ENCODE data around the gene PNPLA8.

Gene PNPLA8

GRCh38 chr7:108441392-108441955 lies 84.5 kb downstream of the PNPLA8 start:
- Histone ChIP-seq H3K79me2 (ENCODE audit: low read length) (no peaks in the 10 kb centered on the region), H3K4me1 (ENCODE audit: low read length) (no peaks in the 10 kb centered on the region), H4K20me1 (ENCODE audit: insufficient read depth, low read length) (no peaks in the 10 kb centered on the region), H2AFZ (ENCODE audit: low read length) (no peak overlapping the region), H3K36me3 (replicated peaks; ENCODE audit: insufficient read depth, low read length) (no peaks in the 10 kb centered on the region), H3K4me3 (ENCODE audit: low read length) (no peak overlapping the region), H3F3A (ENCODE audit: insufficient read depth, low read length) (no peaks in the 10 kb centered on the region), H3K9ac (ENCODE audit: low read length) (no peak overlapping the region), H3K9me2 (replicated peaks; ENCODE audit: insufficient read depth, low read length) (no peaks in the 10 kb centered on the region), H3K27me3 (replicated peaks; ENCODE audit: insufficient read depth, low read length) (no peaks in the 10 kb centered on the region), H3K4me2 (ENCODE audit: low read depth, low read length) (no peak overlapping the region), H3K27ac (ENCODE audit: low read length) (no peak overlapping the region), H3K9me3 (replicated peaks; ENCODE audit: insufficient read depth, low read length) (no peaks in the 10 kb centered on the region)
- TF ChIP-seq EZH2 (optimal IDR thresholded peaks at IDR 0.05; ENCODE audit: low read depth, low read length) (no peak), CTCF (IDR thresholded peaks at IDR 0.05; ENCODE audit: low read length) (no peak), EZH2phosphoT487 (IDR thresholded peaks at IDR 0.05; ENCODE audit: low read length) (no peak)
- DNase-seq, result no peak

- Histone ChIP-seq H3K79me2 (ENCODE audit: low read length) (no peaks in the 10 kb centered on the region), H3K4me3 (ENCODE audit: low read length) (no peak overlapping the region), H3K9ac (ENCODE audit: low read length) (no peak overlapping the region), H3K27ac (ENCODE audit: low read length) (no peak overlapping the region), H3K36me3 (replicated peaks; ENCODE audit: insufficient read depth, low read length) (no peaks in the 10 kb centered on the region), H3F3A (ENCODE audit: insufficient read depth, low read length) (no peaks in the 10 kb centered on the region), H3K4me1 (ENCODE audit: low read length) (no peaks in the 10 kb centered on the region), H3K9me3 (replicated peaks; ENCODE audit: insufficient read depth, low read length) (no peaks in the 10 kb centered on the region), H4K20me1 (ENCODE audit: insufficient read depth, low read length) (no peaks in the 10 kb centered on the region), H3K4me2 (ENCODE audit: low read depth, low read length) (no peak overlapping the region), H3K9me2 (replicated peaks; ENCODE audit: insufficient read depth, low read length) (no peaks in the 10 kb centered on the region), H3K27me3 (replicated peaks; ENCODE audit: insufficient read depth, low read length) (no peaks in the 10 kb centered on the region), H2AFZ (ENCODE audit: low read length) (no peak overlapping the region)
- no peak for DNase-seq
- TF ChIP-seq EZH2 (optimal IDR thresholded peaks at IDR 0.05; ENCODE audit: low read depth, low read length), result no peak
- TF ChIP-seq CTCF (IDR thresholded peaks at IDR 0.05; ENCODE audit: low read length), result no peak
- TF ChIP-seq EZH2phosphoT487 (IDR thresholded peaks at IDR 0.05; ENCODE audit: low read length), result no peak
These were observed 85.3 kb downstream of the PNPLA8 start for GRCh38 chr7:108440613-108441012.

- Histone ChIP-seq H4K20me1 (ENCODE audit: insufficient read depth, low read length) (no peaks in the 10 kb centered on the region), H3K4me2 (ENCODE audit: low read depth, low read length) (no peak overlapping the region), H3K9me2 (replicated peaks; ENCODE audit: insufficient read depth, low read length) (no peaks in the 10 kb centered on the region), H3K79me2 (ENCODE audit: low read length) (no peaks in the 10 kb centered on the region), H3K27me3 (replicated peaks; ENCODE audit: insufficient read depth, low read length) (no peaks in the 10 kb centered on the region), H3F3A (ENCODE audit: insufficient read depth, low read length) (no peaks in the 10 kb centered on the region), H3K9me3 (replicated peaks; ENCODE audit: insufficient read depth, low read length) (no peaks in the 10 kb centered on the region), H3K4me1 (ENCODE audit: low read length) (no peaks in the 10 kb centered on the region), H3K27ac (ENCODE audit: low read length) (no peak overlapping the region), H2AFZ (ENCODE audit: low read length) (no peak overlapping the region), H3K9ac (ENCODE audit: low read length) (no peak overlapping the region), H3K36me3 (replicated peaks; ENCODE audit: insufficient read depth, low read length) (no peaks in the 10 kb centered on the region), H3K4me3 (ENCODE audit: low read length) (no peak overlapping the region)
- no peak for DNase-seq
- TF ChIP-seq EZH2 (optimal IDR thresholded peaks at IDR 0.05; ENCODE audit: low read depth, low read length) (no peak), CTCF (IDR thresholded peaks at IDR 0.05; ENCODE audit: low read length) (no peak), EZH2phosphoT487 (IDR thresholded peaks at IDR 0.05; ENCODE audit: low read length) (no peak)
These were observed 89.0 kb downstream of the PNPLA8 start for GRCh38 chr7:108436906-108437305.

Data from MM.1S (cell line).